HepG2 (cell line): ENCODE data around the gene ABAT. TPM values are rescaled to one million over a fixed set of nuclear protein-coding genes. Genes with fewer than 3 reads are reported as not detected.

Source experiments
- ATAC-seq: fragments of 200-7000 bp; cut with Tn5 transposase; 3 replicates; pipeline ENCODE4 v1.9.1; 2020; ENCODE audit warnings: mild to moderate bottlenecking, moderate library complexity
- BruUV-seq: library from RNA; stranded (reverse); fragments of 400-500 nt; replicated peaks from 2 replicates; lab custom pipeline; 2021; lab: Mats Ljungman, UMichigan
- CTCF ChIA-PET: fragments of 300-600 bp; formaldehyde crosslinking; extraction: SDS; loops from one replicate; lab custom pipeline; 2021; ENCODE audit warnings: low total read pairs, inconsistent platforms, low intra/inter-chr PET ratio; lab: Yijun Ruan, JAX
- POLR2A ChIA-PET: fragments of 350-600 bp; sonication (Branson Sonifier 250); formaldehyde crosslinking; loops from one replicate; lab custom pipeline; 2020; ENCODE audit warnings: antibody characterized with exemption, inconsistent platforms; lab: Yijun Ruan, JAX
- DNase-seq: peaks from one replicate; pipeline ENCODE4 v3.0.0-alpha.2; 2015; ENCODE audit warnings: low spot score
- FAIRE-seq: peaks from 3 replicates; lab custom pipeline; 2011; peaks lifted over from hg19 to GRCh38; lab: Jason Lieb, UNC
- H2AFZ ChIP-seq: one replicate; pipeline ENCODE4 v1.6.1; 2011; ENCODE audit warnings: low read length, inconsistent platforms
- H3K27ac ChIP-seq: fragments of 300-600 bp; 3 replicates; pipeline ENCODE4 v1.8.0; 2011; ENCODE audit warnings: mixed run types, mild to moderate bottlenecking, mixed read lengths, low read length, inconsistent platforms; ENCODE audit not compliant: insufficient read depth; ENCODE audit errors: extremely low read length
- H3K27me3 ChIP-seq, 2 experiments: fragments of 200-600 bp in 1 of 2; 2 replicates in 1 of 2; 3 replicates in 1 of 2; pipeline versions ENCODE4 v1.6.0 to v1.8.0; 2011; ENCODE audit warnings: low read length in 2 of 2, mild to moderate bottlenecking in 2 of 2, moderate library complexity in 2 of 2, inconsistent platforms in 1 of 2; ENCODE audit not compliant: insufficient read depth in 2 of 2, control insufficient read depth in 1 of 2
- H3K36me3 ChIP-seq, 2 experiments: fragments of 200-600 bp in 1 of 2; replicated peaks in 1 of 2; 2 replicates in 1 of 2; 3 replicates in 1 of 2; pipeline versions ENCODE4 v1.5.1 to v1.8.0; 2011; ENCODE audit warnings: low read length in 2 of 2, inconsistent platforms in 1 of 2; ENCODE audit not compliant: insufficient read depth in 2 of 2, control insufficient read depth in 1 of 2
- H3K4me1 ChIP-seq: 2 replicates; pipeline ENCODE4 v1.5.1; 2012; ENCODE audit warnings: low read length, inconsistent platforms; ENCODE audit not compliant: insufficient read depth
- H3K4me2 ChIP-seq: 2 replicates; pipeline ENCODE4 v1.6.0; 2011; ENCODE audit warnings: low read depth, low read length, inconsistent platforms
- H3K4me3 ChIP-seq, 3 experiments: fragments of 200-600 bp in 1 of 3; sonication (generic), shearing (Covaris generic) in 1 of 3; replicated peaks in 1 of 3; 2 replicates each; pipeline ENCODE4 v1.5.1; 2011 to 2016; ENCODE audit warnings: low read length in 3 of 3, inconsistent platforms in 2 of 3, low read depth in 2 of 3, mild to moderate bottlenecking in 2 of 3, control low read depth in 1 of 3, mixed read lengths in 1 of 3; ENCODE audit not compliant: insufficient read depth in 1 of 3
- H3K79me2 ChIP-seq: one replicate; pipeline ENCODE4 v1.6.1; 2011; ENCODE audit warnings: low read length, inconsistent platforms; ENCODE audit not compliant: insufficient read depth
- H3K9ac ChIP-seq: 2 replicates; pipeline ENCODE4 v1.6.0; 2011; ENCODE audit warnings: mild to moderate bottlenecking, low read depth, low read length, inconsistent platforms; ENCODE audit not compliant: insufficient read depth
- H3K9me3 ChIP-seq: 2 replicates; pipeline ENCODE4 v1.5.1; 2012; ENCODE audit warnings: mild to moderate bottlenecking, low read length
- H4K20me1 ChIP-seq: 2 replicates; pipeline ENCODE4 v1.6.0; 2011; ENCODE audit warnings: inconsistent platforms, mild to moderate bottlenecking, low read length, moderate library complexity; ENCODE audit not compliant: insufficient read depth
- HMG20B ChIP-seq: conservative IDR thresholded peaks from 2 replicates; pipeline ENCODE4 v1.6.1; 2016; ENCODE audit warnings: missing genetic modification reagents, missing compliant biosample characterization
- MTF2 ChIP-seq: sonication (generic); formaldehyde crosslinking; IDR thresholded peaks from 2 replicates; pipeline ENCODE4 v1.5.0; 2020; ENCODE audit warnings: missing genetic modification reagents, borderline replicate concordance
- POLR2A ChIP-seq, 2 experiments: IDR thresholded peaks; 2 replicates each; pipeline ENCODE4 v1.6.1; 2011; ENCODE audit warnings: low read depth in 2 of 2, low read length in 2 of 2, mild to moderate bottlenecking in 1 of 2, moderate library complexity in 1 of 2; ENCODE audit not compliant: insufficient read depth in 1 of 2
- WIZ ChIP-seq: sonication (generic); formaldehyde crosslinking; IDR thresholded peaks from 2 replicates; pipeline ENCODE4 v1.5.1; 2020; ENCODE audit warnings: mild to moderate bottlenecking, missing genetic modification reagents
- ZMYM3 ChIP-seq: sonication (generic); formaldehyde crosslinking; IDR thresholded peaks from 2 replicates; pipeline ENCODE4 v1.5.1; 2020; ENCODE audit warnings: mild to moderate bottlenecking, missing genetic modification reagents
- ZNF432 ChIP-seq: sonication (generic); formaldehyde crosslinking; IDR thresholded peaks from 2 replicates; pipeline ENCODE4 v1.5.0; 2020; ENCODE audit warnings: missing genetic modification reagents, mild to moderate bottlenecking, borderline replicate concordance
- ZNF468 ChIP-seq: sonication (generic); formaldehyde crosslinking; IDR thresholded peaks from 2 replicates; pipeline ENCODE4 v1.8.0; 2022; ENCODE audit warnings: mild to moderate bottlenecking, moderate library complexity, missing genetic modification reagents
- ZNF569 ChIP-seq: sonication (generic); formaldehyde crosslinking; IDR thresholded peaks from 2 replicates; pipeline ENCODE4 v1.5.0; 2020; ENCODE audit warnings: mild to moderate bottlenecking, missing genetic modification reagents, moderate library complexity, borderline replicate concordance
- ZNF598 ChIP-seq: sonication (generic); formaldehyde crosslinking; IDR thresholded peaks from 2 replicates; pipeline ENCODE4 v1.5.1; 2020; ENCODE audit warnings: mild to moderate bottlenecking, missing genetic modification reagents, borderline replicate concordance
- ZNF768 ChIP-seq: sonication (generic); formaldehyde crosslinking; IDR thresholded peaks from 2 replicates; pipeline ENCODE4 v1.4.0; 2020; ENCODE audit warnings: missing genetic modification reagents
- WGBS: methylation state at CpG from one replicate; pipeline ENCODE4 v1.1.6; 2017; ENCODE audit warnings: low lambda C conversion rate; 5-methylcytosine and 5-hydroxymethylcytosine counted together
- in situ Hi-C: cut with HindIII; loops from 2 replicates; pipeline ENCODE4 v1.10.0; 2017; ENCODE audit warnings: low pct_unique_long_range_greater_than_20kb; ENCODE audit not compliant: extremely low pct_ligation_motif_present
- intact Hi-C: fragments of 100-400 bp; cut with micrococcal nuclease; formaldehyde crosslinking; loops from one replicate; pipeline ENCODE4 v1.10.0; 2022; ENCODE audit not compliant: unreplicated experiment
- polyA plus RNA-seq, 8 experiments: library from polyadenylated mRNA; depleted of rRNA in 3 of 8; stranded (reverse) in 7 of 8; unstranded in 1 of 8; fragments of >200 nt; fragmentation: Illumina TruSeq in 4 of 8; extraction: Trizol in 4 of 8; gene quantifications; 2 replicates each; pipeline versions ENCODE4 v1.2.1 to v1.2.3, GENCODE V29; 2011 to 2016; ENCODE audit warnings: low read depth in 4 of 8, missing spikeins in 1 of 8, mixed read lengths in 1 of 8; ENCODE audit not compliant: insufficient read depth in 1 of 8
- total RNA-seq, 5 experiments: library from RNA; depleted of rRNA; stranded (reverse); fragments of >200 nt; fragmentation: Illumina TruSeq; extraction: Trizol; gene quantifications; 2 replicates each; pipeline ENCODE4 v1.2.3, GENCODE V29; 2016; ENCODE audit warnings: low read depth in 1 of 5
- TF ChIP-seq, protein P1 (sequence below): IDR thresholded peaks from 2 replicates; pipeline ENCODE4 v1.6.1; 2016
- TF ChIP-seq, protein P2 (sequence below): sonication (generic); formaldehyde crosslinking; IDR thresholded peaks from 2 replicates; pipeline ENCODE4 v1.4.0; 2020; ENCODE audit warnings: mild to moderate bottlenecking, missing genetic modification reagents
- TF ChIP-seq, protein P3 (sequence below): sonication (generic); formaldehyde crosslinking; IDR thresholded peaks from 2 replicates; pipeline ENCODE4 v1.8.0; 2022; ENCODE audit warnings: missing genetic modification reagents, low read depth, mild to moderate bottlenecking, borderline replicate concordance
- TF ChIP-seq, protein P4 (sequence below): sonication (generic); formaldehyde crosslinking; IDR thresholded peaks from 2 replicates; pipeline ENCODE4 v1.5.0; 2020; ENCODE audit warnings: mild to moderate bottlenecking, missing genetic modification reagents, moderate library complexity
- TF ChIP-seq, protein P5 (sequence below): sonication (generic); formaldehyde crosslinking; IDR thresholded peaks from 2 replicates; pipeline ENCODE4 v1.8.0; 2022; ENCODE audit warnings: mild to moderate bottlenecking, missing genetic modification reagents; ENCODE audit not compliant: insufficient replicate concordance

Gene ABAT
- total and polyA plus RNA-seq, 2 of the 13 experiments (the other 11 are each of a cell fraction or from before 2014, with no cell fraction given): 47.6 to 97.3 TPM

DNA sequence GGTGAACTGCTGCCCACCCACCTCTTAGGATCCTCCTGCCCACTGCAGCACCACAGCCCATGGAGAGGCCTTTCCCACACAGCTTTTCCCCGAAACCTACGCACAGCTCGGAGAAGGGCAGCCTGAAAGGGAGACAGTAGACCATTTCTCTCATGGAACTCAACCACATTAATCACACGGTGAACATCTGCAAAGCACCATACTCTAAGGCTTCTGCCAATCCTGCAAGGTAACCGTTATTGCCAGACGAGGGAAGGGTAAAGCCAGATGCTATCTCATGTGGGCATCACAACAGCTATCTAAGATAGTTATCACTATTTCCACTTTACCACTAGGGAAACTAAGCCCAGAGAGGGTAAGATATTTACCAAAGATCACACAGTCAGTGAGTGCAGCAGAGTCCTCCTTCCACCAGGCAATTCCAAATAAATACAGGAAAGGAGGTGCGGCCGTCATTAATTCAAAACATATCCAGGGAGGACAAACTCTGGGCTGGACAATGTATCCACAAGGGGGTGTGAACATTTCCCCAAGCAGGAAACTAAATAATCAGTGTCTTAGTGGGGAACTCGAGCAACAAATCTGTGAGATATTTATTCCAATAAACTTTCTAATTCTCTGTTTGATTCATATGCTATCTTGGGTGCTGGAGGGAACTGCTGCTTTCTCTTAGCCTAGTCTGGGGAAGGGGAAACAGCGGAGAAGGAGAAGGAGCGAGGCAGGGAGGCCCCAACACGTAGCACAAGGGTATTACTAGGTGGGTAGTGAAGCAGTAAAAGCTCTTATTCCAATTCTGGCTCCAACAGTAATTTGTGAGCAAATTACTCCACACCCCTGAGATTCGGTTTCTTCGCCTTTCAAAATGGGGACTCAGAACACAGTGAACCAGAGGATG lies 122.3 kb downstream of the ABAT start:
- Histone ChIP-seq H3K4me3 (peak overlapping the region; percentile 85 to 87 (median 86)), H3K36me3 (peaks cover under 1 to 21% of the 10 kb centered on the region in 2 experiments), H3K4me2 (peak overlapping the region; percentile 95), H3K4me1 (peaks cover 45% of the 10 kb centered on the region), H3K9ac (peak overlapping the region; percentile 93), H3K9me3 (no peaks in the 10 kb centered on the region), H3K27me3 (no peaks in the 10 kb centered on the region; a peak in 1 of 5 replicates), H4K20me1 (peaks cover 16% of the 10 kb centered on the region), H3K79me2 (peaks cover 58% of the 10 kb centered on the region), H3K27ac (peak overlapping the region; percentile 62), H2AFZ (peak overlapping the region; percentile 66)
- ATAC-seq: peak; percentile 12
- ChIA-PET POLR2A (interaction anchor here (0.7 to 2.5 kb wide), 13 partner anchors 8 to 144 kb away, joined by 3 to 19 read pairs (median 4); partner anchors contain the start of gene CARHSP1), CTCF (interaction anchor here (1.1 to 1.5 kb wide), 2 partner anchors 136 to 229 kb away, joined by 4 to 5 read pairs; no protein-coding TSS in a partner anchor)
- BruUV-seq: TSS peak; percentile 88
- intact Hi-C loops (loop anchor here (2.0 kb wide), 2 partner anchors 56 to 66 kb away; no protein-coding TSS in a partner anchor), in situ Hi-C loops (loop anchor here (5.0 kb wide), 2 partner anchors 139 to 229 kb away; no protein-coding TSS in a partner anchor)
- WGBS: 39% methylated on average over 14 of the region's 14 CpGs
- DNase-seq: no peak
- FAIRE-seq: no peak
- TF ChIP-seq MTF2 (CRISPR knock-in tag) (0 out of 2 replicates have a peak, but pooled peaks have one; percentile 33), ZNF569 (CRISPR knock-in tag) (no peak), HMG20B (CRISPR knock-in tag) (no peak), ZNF598 (CRISPR knock-in tag) (0 out of 2 replicates have a peak, but pooled peaks have one; percentile 35), ZMYM3 (peak; percentile 56; the same call in 1 of the 2 replicates), POLR2A (IDR thresholded peaks at IDR 0.05; ENCODE audit: insufficient read depth in 1 of 2, low read depth in 2 of 2, low read length in 2 of 2) (peak in 1 of 2 experiments; percentile 45; a peak in 1 of 4 replicates), ZNF432 (CRISPR knock-in tag) (0 out of 2 replicates have a peak, but pooled peaks have one; percentile 33), ZNF768 (CRISPR knock-in tag) (peak; percentile 85), WIZ (CRISPR knock-in tag) (no peak), ZNF468 (CRISPR knock-in tag) (0 out of 2 replicates have a peak, but pooled peaks have one; percentile 71)
- TF ChIP-seq, protein P1, sequence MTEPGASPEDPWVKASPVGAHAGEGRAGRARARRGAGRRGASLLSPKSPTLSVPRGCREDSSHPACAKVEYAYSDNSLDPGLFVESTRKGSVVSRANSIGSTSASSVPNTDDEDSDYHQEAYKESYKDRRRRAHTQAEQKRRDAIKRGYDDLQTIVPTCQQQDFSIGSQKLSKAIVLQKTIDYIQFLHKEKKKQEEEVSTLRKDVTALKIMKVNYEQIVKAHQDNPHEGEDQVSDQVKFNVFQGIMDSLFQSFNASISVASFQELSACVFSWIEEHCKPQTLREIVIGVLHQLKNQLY: no peak
- TF ChIP-seq, protein P2, sequence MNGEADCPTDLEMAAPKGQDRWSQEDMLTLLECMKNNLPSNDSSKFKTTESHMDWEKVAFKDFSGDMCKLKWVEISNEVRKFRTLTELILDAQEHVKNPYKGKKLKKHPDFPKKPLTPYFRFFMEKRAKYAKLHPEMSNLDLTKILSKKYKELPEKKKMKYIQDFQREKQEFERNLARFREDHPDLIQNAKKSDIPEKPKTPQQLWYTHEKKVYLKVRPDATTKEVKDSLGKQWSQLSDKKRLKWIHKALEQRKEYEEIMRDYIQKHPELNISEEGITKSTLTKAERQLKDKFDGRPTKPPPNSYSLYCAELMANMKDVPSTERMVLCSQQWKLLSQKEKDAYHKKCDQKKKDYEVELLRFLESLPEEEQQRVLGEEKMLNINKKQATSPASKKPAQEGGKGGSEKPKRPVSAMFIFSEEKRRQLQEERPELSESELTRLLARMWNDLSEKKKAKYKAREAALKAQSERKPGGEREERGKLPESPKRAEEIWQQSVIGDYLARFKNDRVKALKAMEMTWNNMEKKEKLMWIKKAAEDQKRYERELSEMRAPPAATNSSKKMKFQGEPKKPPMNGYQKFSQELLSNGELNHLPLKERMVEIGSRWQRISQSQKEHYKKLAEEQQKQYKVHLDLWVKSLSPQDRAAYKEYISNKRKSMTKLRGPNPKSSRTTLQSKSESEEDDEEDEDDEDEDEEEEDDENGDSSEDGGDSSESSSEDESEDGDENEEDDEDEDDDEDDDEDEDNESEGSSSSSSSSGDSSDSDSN: no peak
- TF ChIP-seq, protein P3, sequence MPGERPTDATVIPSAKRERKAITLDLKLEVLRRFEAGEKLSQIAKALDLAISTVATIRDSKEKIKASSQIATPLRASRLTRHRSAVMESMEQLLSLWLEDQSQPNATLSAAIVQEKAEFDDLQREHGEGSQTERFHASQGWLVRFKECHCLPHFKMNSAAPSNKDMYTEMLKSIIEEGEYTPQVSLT (CRISPR knock-in tag): peak; percentile 79; the same call in 1 of the 2 replicates
- TF ChIP-seq, protein P4, sequence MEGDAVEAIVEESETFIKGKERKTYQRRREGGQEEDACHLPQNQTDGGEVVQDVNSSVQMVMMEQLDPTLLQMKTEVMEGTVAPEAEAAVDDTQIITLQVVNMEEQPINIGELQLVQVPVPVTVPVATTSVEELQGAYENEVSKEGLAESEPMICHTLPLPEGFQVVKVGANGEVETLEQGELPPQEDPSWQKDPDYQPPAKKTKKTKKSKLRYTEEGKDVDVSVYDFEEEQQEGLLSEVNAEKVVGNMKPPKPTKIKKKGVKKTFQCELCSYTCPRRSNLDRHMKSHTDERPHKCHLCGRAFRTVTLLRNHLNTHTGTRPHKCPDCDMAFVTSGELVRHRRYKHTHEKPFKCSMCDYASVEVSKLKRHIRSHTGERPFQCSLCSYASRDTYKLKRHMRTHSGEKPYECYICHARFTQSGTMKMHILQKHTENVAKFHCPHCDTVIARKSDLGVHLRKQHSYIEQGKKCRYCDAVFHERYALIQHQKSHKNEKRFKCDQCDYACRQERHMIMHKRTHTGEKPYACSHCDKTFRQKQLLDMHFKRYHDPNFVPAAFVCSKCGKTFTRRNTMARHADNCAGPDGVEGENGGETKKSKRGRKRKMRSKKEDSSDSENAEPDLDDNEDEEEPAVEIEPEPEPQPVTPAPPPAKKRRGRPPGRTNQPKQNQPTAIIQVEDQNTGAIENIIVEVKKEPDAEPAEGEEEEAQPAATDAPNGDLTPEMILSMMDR (CRISPR knock-in tag): peak; percentile 26; the same call in 1 of the 2 replicates
- TF ChIP-seq, protein P5, sequence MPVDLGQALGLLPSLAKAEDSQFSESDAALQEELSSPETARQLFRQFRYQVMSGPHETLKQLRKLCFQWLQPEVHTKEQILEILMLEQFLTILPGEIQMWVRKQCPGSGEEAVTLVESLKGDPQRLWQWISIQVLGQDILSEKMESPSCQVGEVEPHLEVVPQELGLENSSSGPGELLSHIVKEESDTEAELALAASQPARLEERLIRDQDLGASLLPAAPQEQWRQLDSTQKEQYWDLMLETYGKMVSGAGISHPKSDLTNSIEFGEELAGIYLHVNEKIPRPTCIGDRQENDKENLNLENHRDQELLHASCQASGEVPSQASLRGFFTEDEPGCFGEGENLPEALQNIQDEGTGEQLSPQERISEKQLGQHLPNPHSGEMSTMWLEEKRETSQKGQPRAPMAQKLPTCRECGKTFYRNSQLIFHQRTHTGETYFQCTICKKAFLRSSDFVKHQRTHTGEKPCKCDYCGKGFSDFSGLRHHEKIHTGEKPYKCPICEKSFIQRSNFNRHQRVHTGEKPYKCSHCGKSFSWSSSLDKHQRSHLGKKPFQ: no peak
